Retinal pigment epithelial cell (primary cell): ENCODE measurements around the gene C16orf78.

ENCODE experiments used
- DNase-seq: peaks from one replicate; pipeline ENCODE4 v3.0.0-alpha.2; 2010; ENCODE audit warnings: low read depth
- H3K4me3 ChIP-seq: 2 replicates; pipeline ENCODE4 v1.5.1; 2011; ENCODE audit warnings: mild to moderate bottlenecking, low read length, control low read depth, moderate library complexity
- TF ChIP-seq, protein P1 (sequence below): conservative IDR thresholded peaks from 2 replicates; pipeline ENCODE4 v1.5.1; 2011; ENCODE audit warnings: low read depth, low read length, control low read depth, inconsistent platforms

Gene C16orf78

GRCh38 chr16:49414671-49415070 lies 41.1 kb downstream of the C16orf78 start:
- TF ChIP-seq, protein P1, sequence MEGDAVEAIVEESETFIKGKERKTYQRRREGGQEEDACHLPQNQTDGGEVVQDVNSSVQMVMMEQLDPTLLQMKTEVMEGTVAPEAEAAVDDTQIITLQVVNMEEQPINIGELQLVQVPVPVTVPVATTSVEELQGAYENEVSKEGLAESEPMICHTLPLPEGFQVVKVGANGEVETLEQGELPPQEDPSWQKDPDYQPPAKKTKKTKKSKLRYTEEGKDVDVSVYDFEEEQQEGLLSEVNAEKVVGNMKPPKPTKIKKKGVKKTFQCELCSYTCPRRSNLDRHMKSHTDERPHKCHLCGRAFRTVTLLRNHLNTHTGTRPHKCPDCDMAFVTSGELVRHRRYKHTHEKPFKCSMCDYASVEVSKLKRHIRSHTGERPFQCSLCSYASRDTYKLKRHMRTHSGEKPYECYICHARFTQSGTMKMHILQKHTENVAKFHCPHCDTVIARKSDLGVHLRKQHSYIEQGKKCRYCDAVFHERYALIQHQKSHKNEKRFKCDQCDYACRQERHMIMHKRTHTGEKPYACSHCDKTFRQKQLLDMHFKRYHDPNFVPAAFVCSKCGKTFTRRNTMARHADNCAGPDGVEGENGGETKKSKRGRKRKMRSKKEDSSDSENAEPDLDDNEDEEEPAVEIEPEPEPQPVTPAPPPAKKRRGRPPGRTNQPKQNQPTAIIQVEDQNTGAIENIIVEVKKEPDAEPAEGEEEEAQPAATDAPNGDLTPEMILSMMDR = no peak
- no peak for DNase-seq
- H3K4me3 ChIP-seq = no peak overlapping the region

- no peak overlapping the region for H3K4me3 ChIP-seq
- TF ChIP-seq, protein P1 = no peak
- DNase-seq = no peak
Measured at GRCh38 chr16:49415083-49415482, 41.5 kb downstream of the C16orf78 start.

DNA sequence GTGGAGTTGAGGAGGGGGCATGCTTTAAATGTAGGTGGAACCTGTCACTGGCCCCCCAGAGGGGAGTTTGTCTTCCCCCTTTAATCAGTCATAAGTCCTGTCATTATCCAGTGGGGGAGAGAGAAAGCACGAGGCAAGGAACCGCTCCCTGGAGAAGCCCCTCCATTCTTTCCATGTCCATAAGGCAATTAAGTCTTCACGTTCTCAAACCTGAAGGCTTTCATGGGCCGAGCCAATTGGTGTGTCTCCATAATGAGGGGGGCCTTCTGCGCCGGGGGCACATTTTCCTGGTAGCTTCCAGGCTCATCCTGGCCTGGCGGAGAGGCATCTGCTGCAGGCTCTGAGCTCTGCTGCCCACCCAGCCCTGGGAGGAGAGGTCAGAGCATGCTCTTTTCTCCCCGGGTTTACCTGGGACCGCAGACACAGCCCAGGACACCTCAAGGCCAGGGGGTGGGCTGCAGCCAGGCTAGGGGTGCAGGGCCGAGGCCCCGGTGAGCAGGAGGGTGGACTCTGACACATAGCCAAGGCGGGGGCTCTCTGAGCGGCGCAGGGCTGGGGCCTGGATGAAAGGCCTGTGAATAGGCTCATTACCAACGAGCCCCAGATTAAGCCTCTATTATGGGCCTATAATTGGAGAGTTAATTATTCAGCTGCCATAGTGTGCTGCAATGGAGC lies 42.5 kb downstream of the C16orf78 start:
- TF ChIP-seq, protein P1 = no peak
- DNase-seq = no peak

DNA sequence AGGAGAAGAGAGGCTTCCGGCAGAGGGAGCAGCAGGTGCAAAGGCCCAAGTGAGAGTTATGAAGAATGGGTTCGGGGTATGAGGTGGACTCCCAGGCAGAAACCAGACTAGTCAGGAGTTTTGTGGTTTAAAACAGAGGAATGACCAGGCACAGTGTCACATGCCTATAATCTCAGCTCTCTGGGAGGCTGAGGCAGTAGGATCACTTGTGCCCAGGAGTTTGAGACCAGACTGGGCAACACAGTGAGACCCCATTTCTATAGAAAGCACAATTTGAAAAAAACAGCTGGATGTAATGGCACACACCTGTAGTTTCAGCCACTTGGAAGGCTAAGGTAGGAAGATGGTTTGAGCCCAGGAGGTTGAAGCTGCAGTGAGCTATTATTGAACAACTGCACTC lies 43.8 kb downstream of the C16orf78 start:
- TF ChIP-seq, protein P1 = no peak
- no peak overlapping the region for H3K4me3 ChIP-seq
- DNase-seq = no peak

More for the DNA sequence above, 42.5 kb downstream of the C16orf78 start:
- H3K4me3 ChIP-seq = no peak overlapping the region

DNA sequence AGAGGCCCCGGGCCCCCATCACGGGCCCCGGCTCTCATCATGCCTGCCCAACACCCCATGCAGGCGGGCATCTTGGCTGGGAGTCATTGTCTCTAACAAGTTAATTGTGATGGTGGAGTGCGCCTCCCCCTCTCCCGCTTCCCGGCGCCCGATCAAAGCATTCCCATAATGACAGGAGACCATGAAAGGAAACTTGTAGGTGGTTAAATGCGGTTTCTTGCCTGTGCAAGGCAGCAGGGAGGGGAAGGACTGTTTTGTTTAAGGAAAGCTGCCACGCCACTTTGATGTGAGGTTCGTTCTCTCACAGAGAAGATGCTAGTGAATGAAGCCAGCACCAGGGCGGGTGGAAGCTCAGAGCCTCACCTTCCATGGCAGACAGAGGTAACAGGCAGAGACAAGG lies 45.4 kb downstream of the C16orf78 start:
- no peak for DNase-seq
- H3K4me3 ChIP-seq = no peak overlapping the region
- TF ChIP-seq, protein P1 = no peak

- no peak for DNase-seq
- TF ChIP-seq, protein P1 = no peak
Measured at GRCh38 chr16:49419862-49420261, 46.3 kb downstream of the C16orf78 start.

DNA sequence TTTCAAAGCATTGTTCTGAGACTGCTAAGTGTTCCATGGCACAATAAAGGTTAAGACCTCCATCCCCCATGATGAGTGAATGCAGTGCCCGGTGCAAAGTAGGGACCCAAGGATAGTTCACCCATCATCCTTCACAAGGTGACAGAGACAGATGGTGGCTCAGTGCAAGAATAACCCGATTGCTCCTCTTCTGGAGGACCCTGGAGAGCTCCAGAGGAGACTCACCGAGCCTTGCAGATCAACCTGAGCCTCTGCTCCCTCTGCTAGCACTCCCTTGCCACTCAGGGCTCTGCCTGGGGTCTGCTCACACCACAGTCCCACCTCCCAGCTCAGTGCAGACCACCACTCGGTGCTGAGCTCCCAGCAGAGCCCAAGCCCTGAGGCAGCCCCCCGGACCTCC lies 49.3 kb downstream of the C16orf78 start:
- no peak overlapping the region for H3K4me3 ChIP-seq
- DNase-seq = no peak
- TF ChIP-seq, protein P1 = no peak

More at GRCh38 chr16:49419862-49420261, 46.3 kb downstream of the C16orf78 start:
- H3K4me3 ChIP-seq = no peak overlapping the region
